Omental fat pad (tissue), 4 donors: ENCODE data around the gene HSP90AB1. TPM values are rescaled to one million over a fixed set of nuclear protein-coding genes. Genes with fewer than 3 reads are reported as not detected.

Source experiments
- ATAC-seq: fragments of 150-250 bp; one replicate; pipeline ENCODE4 v1.9.1; 2016; ENCODE audit warnings: mild to moderate bottlenecking, moderate library complexity; ENCODE audit not compliant: low FRiP score
- DNase-seq: peaks from one replicate; pipeline ENCODE4 v3.0.0-alpha.2; 2019; ENCODE audit warnings: low spot score
- CTCF ChIP-seq, 3 donors: fragments of 450-650 bp; IDR thresholded peaks; one replicate each; pipeline ENCODE4 v1.5.1; 2016 to 2017; ENCODE audit warnings: antibody characterized with exemption in 3 of 3, mild to moderate bottlenecking in 3 of 3, moderate library complexity in 2 of 3
- total RNA-seq, 4 donors: library from RNA; depleted of rRNA; stranded (reverse); fragments of >200 nt; gene quantifications; one replicate each; pipeline ENCODE4 v1.1.0, GENCODE V29; 2016

Gene HSP90AB1
- total RNA-seq, 4 donors from 2014 or later = 553 to 1,198 (median 846) TPM

- no peak for TF ChIP-seq CTCF (IDR thresholded peaks at IDR 0.05)
- no peak for DNase-seq
- no peak for ATAC-seq
These were observed 32.1 kb downstream of the HSP90AB1 start for GRCh38 chr6:44278774-44279697.

GRCh38 chr6:44284121-44284520, 37.2 kb downstream of the HSP90AB1 start:
- no peak for DNase-seq
- no peak for ATAC-seq
- no peak for TF ChIP-seq CTCF (IDR thresholded peaks at IDR 0.05)

GRCh38 chr6:44284867-44285266, 38.0 kb downstream of the HSP90AB1 start:
- no peak for DNase-seq
- ATAC-seq = no peak
- TF ChIP-seq CTCF (IDR thresholded peaks at IDR 0.05) = no peak

- ATAC-seq (no peak), DNase-seq (no peak)
- TF ChIP-seq CTCF (IDR thresholded peaks at IDR 0.05) = no peak
These were observed 38.8 kb downstream of the HSP90AB1 start for GRCh38 chr6:44285552-44286284.

GRCh38 chr6:44286285-44286565, 39.3 kb downstream of the HSP90AB1 start:
- TF ChIP-seq CTCF (IDR thresholded peaks at IDR 0.05) = no peak
- DNase-seq (no peak), ATAC-seq (no peak)

- ATAC-seq = no peak
- DNase-seq = no peak
- no peak for TF ChIP-seq CTCF (IDR thresholded peaks at IDR 0.05)
These were observed 39.8 kb downstream of the HSP90AB1 start for GRCh38 chr6:44286747-44287146.
